NCI-H146 treated with DMSO at 0.1 percent for 48 hours (cell line): ENCODE results near the gene TRIL.
A peak's percentile ranks its signal among the peaks of the same experiment; 100 is the strongest.

Experiments
- DNase-seq: peaks from one replicate; lab custom pipeline; 2025; ENCODE audit not compliant: unreplicated experiment; lab: John Stamatoyannopoulos, UW

The TRIL gene

GRCh38 chr7:28941633-28942032 lies 16.5 kb downstream of the TRIL start:
- no peak for DNase-seq

DNA sequence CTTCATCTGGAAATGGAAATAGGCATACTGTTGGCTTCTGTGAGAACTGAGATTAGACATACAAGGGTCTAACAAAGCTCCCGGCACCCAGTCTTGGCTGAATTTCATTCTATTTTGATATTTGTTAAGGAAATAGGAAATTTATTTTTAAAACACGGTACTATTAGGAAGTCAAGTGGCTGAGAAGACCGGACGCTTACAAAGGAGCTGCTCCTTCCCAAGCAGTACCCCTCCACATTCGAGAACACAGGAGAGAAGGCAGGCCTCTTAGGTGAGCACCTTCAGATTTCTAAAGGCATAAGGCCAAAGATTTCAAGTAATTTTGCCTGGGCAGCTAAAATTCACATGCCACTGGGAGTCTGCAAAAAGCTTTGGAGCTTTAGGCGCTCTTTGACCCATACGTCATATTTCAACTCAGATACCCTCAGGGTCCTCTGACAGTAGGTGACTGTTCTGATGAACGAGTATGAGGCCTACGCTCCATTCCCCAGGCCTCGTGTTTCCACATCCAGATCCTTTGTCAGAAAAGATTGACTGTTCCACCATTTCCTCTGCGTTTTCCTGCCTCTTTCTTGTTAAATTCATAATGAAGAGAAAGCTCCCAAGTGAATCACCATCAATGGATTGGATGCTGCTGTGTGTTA lies 17.3 kb downstream of the TRIL start:
- no peak for DNase-seq

- no peak for DNase-seq
Measured at GRCh38 chr7:28939844-28940544, 18.1 kb downstream of the TRIL start.

DNA sequence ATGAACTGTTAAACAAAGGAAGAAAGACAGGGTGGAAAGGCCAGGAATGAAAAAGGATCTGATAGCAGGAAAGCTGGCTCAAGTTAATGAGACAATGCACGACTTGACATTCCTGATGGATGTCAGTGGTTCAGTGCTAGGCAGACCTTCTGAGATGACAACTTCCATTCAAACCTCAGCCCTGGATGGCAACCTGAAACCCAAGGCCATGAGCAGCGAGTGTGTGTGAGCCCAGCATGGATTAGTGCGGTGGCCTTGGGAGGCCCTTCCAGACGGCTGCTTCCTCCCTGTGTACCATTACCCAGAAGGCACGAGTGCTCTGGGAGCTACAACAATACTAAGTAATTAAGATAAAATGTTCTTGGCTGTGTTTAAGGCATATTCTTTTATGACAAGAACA lies 18.8 kb downstream of the TRIL start:
- no peak for DNase-seq

- DNase-seq: no peak
Measured at GRCh38 chr7:28937619-28938018, 20.5 kb downstream of the TRIL start.

DNA sequence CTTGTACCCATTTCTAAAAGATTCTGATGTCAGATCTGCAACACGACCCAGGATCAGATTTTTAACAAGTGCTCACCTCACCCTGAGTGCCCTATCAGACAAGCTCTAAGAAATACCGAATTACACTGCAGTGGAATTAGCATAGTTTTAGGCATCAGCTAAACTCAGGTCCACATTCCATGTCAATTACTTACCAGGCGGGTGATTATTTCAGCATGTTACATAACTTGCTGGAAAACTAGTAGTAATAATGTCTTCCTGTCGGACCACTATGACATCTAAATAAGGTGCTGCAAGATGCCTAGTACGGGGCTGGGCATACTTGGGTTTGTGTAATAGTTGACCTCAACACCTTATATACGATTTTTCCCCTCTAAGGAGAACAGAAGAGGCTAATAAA lies 21.0 kb downstream of the TRIL start:
- no peak for DNase-seq

DNA sequence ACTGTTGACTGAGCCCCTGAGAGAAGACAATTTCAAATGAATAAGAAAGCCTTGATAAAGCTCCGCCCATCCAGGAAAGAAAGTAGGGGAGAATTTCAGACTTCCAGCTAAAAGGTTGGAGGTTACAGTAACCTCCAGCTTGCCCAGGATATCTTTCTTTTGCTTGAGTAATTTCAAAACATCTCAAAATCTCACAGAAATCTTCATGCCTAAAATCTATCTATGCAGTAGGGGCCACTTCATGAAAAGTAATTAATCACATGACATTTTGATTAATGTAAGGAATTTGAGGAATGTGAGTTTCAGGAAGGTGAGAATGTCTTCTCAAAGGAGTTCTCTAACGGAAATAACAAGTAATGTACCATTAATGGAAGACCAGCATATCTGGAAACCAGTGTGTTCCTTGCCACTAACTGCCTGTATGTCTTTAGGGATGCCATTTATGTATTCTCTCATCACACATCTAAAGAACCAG lies 24.2 kb downstream of the TRIL start:
- DNase-seq: no peak

DNA sequence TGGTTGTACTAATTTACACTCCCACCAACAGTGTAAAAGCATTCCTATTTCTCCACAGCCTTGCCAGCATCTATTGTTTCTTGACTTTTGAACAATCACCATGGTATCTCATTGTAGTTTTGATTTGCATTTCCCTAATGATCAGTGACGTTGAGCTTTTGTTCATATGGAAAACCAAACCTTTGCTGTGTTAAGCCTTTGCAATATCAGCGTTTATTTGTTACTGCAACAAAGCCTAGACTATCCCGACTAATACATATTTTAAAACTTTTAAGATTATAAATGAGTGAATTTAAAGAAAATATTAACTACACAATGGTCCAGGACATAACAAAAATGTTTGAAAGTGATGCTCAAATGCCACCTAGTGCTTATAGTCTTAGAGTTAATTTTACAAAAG lies 26.6 kb downstream of the TRIL start:
- no peak for DNase-seq

GRCh38 chr7:28926871-28927597 lies 31.1 kb downstream of the TRIL start:
- peak; percentile 83 for DNase-seq

- peak; percentile 39 for DNase-seq
Measured at GRCh38 chr7:28922624-28923331, 35.4 kb downstream of the TRIL start.

- DNase-seq: peak; percentile 72
Measured at GRCh38 chr7:28921822-28922221, 36.3 kb downstream of the TRIL start.

DNA sequence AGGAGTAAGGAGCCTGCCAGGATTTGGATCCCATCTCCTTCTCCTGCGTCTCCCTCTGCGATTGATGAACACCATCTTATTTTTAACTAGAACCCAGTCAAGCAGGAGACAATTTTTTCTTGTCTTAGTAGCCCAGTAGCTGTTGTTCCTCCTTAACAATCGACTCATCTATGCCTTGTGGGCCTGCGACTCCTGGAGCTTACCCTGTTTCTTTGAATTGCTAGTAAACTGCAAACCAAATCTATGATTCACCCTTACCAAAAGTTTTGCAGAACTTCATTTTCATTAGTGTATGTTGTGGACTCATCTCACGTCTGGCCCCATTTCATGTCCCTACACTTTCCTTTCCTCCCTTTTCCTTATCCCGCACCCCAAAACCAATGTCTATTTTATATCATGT lies 37.7 kb downstream of the TRIL start:
- DNase-seq: no peak

DNA sequence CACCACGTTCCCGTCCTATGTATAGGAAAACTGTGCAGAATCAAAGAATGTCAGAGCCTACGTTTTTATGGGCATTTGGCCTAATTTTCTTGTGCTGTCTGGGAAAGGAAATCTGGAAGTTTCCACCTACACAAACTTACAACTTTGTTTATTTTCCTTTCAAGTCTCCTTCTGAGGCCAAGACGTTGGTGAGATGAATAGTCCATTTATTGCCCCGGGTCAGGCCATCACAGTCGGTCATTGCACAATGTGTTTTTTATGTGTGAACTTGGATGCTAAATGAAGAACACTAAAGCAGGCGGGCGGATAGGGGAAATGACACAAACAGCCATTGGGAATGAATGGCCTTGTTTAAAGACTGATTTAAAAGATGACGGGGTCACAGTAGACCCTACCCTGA lies 38.6 kb downstream of the TRIL start:
- DNase-seq: no peak

DNA sequence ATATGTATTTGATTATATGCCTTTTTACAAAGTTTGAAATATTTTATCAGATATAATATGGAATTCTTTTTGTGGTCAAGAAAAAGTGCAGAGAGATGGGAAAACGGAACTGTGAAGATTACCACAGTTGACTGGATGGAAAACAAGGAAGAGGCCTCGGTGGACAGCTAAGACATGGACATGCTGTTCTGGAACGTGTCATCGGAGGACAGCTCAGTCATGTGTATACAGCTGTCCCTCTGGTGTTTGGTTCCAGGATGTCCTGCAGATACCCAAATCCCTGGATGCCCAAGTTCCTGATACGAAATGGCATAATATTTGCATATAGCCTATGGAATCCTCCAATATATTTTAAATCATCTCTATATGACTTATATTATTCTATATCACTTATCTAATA lies 49.4 kb downstream of the TRIL start:
- no peak for DNase-seq

GRCh38 chr7:28905464-28905863 lies 52.7 kb downstream of the TRIL start:
- no peak for DNase-seq

GRCh38 chr7:28904578-28905048 lies 53.5 kb downstream of the TRIL start:
- peak; percentile 16 for DNase-seq

GRCh38 chr7:28903730-28904577 lies 54.2 kb downstream of the TRIL start:
- peak; percentile 58 for DNase-seq
